SH-SY5Y (cell line): ENCODE measurements around the gene NODAL.

Experiments used
- GATA2 ChIP-seq: IDR thresholded peaks from 2 replicates; pipeline ENCODE4 v1.6.1; 2011; ENCODE audit warnings: mild to moderate bottlenecking, low read depth, low read length
- GATA3 ChIP-seq: IDR thresholded peaks from 2 replicates; pipeline ENCODE4 v1.6.1; 2011; ENCODE audit warnings: low read depth, mild to moderate bottlenecking, low read length, moderate library complexity

DNA sequence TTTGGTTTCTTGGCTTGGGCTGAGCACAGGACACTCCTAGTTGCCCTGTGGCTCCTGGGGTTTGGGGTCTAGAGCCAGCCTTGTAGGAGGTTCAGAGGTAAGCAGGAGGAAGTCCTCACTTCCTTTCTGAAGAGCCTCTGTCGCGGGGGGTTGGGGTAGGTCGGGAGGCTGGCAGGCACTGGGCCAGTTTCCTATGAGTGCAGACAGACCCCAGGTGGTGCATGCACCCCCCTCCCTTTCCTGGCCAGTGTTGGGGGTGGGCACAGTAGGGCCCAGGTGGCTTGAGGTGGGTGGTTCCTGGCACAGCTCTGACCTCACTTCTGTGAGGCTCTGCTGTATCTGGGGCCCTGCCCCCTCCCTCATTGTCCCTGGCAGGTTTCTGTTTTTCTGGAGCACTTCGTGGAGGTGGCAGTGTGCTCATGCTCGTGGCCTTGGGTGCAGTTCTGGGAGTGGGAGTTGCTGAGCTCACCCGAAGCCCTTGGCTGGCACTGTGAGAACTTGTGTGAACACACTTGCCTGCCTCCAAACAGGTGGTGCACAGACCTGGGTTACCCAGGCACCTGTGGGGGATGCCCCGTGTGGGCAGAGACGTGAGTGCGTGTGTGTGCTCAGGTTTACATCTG, 38.9 kb upstream of the NODAL start:
- TF ChIP-seq GATA3, result no peak
- no peak for TF ChIP-seq GATA2
